Measurements from ENCODE around the gene MLF2. TPM values are rescaled to one million over a fixed set of nuclear protein-coding genes. Genes with fewer than 3 reads are reported as not detected.
A peak's percentile ranks its signal among the peaks of the same experiment; 100 is the strongest.

MLF2 gene
- total and polyA plus RNA-seq, 2 of the 13 experiments (the other 11 are each of a cell fraction or from before 2014, with no cell fraction given), result 88.1 to 167 TPM

GRCh38 chr12:6772331-6772695 lies 19.4 kb upstream of the MLF2 start, which contains the start of gene LAG3:
LAG3 (plus strand) TSS chr12:6772520; CDS start chr12:6772853, 333 bp downstream.
- Histone ChIP-seq H4K20me1 (ENCODE audit: insufficient read depth, low read length) (0 out of 2 replicates have a peak, but pooled peaks cover 6% of the 10 kb centered on the region), H3K4me3 (replicated peaks in 1 of 3; ENCODE audit: insufficient read depth in 1 of 3, low read depth in 2 of 3, low read length in 3 of 3) (no peak within 1 kb of the TSS), H3K4me1 (ENCODE audit: insufficient read depth, low read length) (peaks cover 82% of the 10 kb centered on the region), H2AFZ (ENCODE audit: low read length) (no peak within 1 kb of the TSS), H3K9ac (ENCODE audit: insufficient read depth, low read depth, low read length) (no peak within 1 kb of the TSS), H3K79me2 (ENCODE audit: insufficient read depth, low read length) (peaks cover 15% of the 10 kb centered on the region), H3K4me2 (ENCODE audit: low read depth, low read length) (no peak within 1 kb of the TSS), H3K27me3 (ENCODE audit: control insufficient read depth in 1 of 2, insufficient read depth in 2 of 2, low read length in 2 of 2) (no peaks in the 10 kb centered on the region), H3K36me3 (replicated peaks in 1 of 2; ENCODE audit: control insufficient read depth in 1 of 2, insufficient read depth in 2 of 2, low read length in 2 of 2) (peaks cover 0 to 11% of the 10 kb centered on the region in 2 experiments; a peak in 1 of 5 replicates), H3K9me3 (ENCODE audit: low read length) (no peaks in the 10 kb centered on the region), H3K27ac (ENCODE audit: extremely low read length, insufficient read depth, low read length) (no peak within 1 kb of the TSS)
- FAIRE-seq, result no peak
- no peak for DNase-seq (ENCODE audit: low spot score)
- ChIA-PET POLR2A (interaction anchor here (8.3 kb wide), 1 partner anchor 19 kb away, joined by 162 read pairs; the partner anchor contains the start of gene MLF2), CTCF (ENCODE audit: low intra/inter-chr PET ratio, low total read pairs) (no interaction called here)
- ATAC-seq, result no peak
- intact Hi-C loops (cut with micrococcal nuclease; ENCODE audit: unreplicated experiment), result no loop called here
- in situ Hi-C loops (cut with HindIII; ENCODE audit: extremely low pct_ligation_motif_present, low pct_unique_long_range_greater_than_20kb), result no loop called here
- BruUV-seq (replicated peaks), result no TSS peak
- 75% methylated on average over 13 of the region's 15 CpGs for WGBS (ENCODE audit: low lambda C conversion rate)
- no peak for TF ChIP-seq PRDM15 (CRISPR knock-in tag; IDR thresholded peaks at IDR 0.05)
- TF ChIP-seq HNRNPK (IDR thresholded peaks at IDR 0.05; ENCODE audit: low read depth, low read length, poor library complexity, severe bottlenecking), result peak; percentile 55
- TF ChIP-seq MED13 (CRISPR knock-in tag; IDR thresholded peaks at IDR 0.05), result no peak
- TF ChIP-seq ARID2 (CRISPR knock-in tag; IDR thresholded peaks at IDR 0.05; ENCODE audit: borderline replicate concordance), result no peak
- no peak for TF ChIP-seq MYPOP (CRISPR knock-in tag; IDR thresholded peaks at IDR 0.05)
- 0 out of 2 replicates have a peak, but pooled peaks have one; percentile 7 for TF ChIP-seq MAX (IDR thresholded peaks at IDR 0.05)
- no peak for TF ChIP-seq MAFG (CRISPR knock-in tag; IDR thresholded peaks at IDR 0.05)
- no peak for TF ChIP-seq ZNF30 (CRISPR knock-in tag; IDR thresholded peaks at IDR 0.05)
- TF ChIP-seq TBX3 (IDR thresholded peaks at IDR 0.05; ENCODE audit: borderline replicate concordance), result no peak
- TF ChIP-seq PCBP1 (IDR thresholded peaks at IDR 0.05; ENCODE audit: borderline replicate concordance, low read depth, low read length), result peak; percentile 73; the same call in 1 of the 2 replicates
- no peak for TF ChIP-seq ZFP36 (IDR thresholded peaks at IDR 0.05; ENCODE audit: borderline replicate concordance, low read depth, low read length, partially characterized antibody)
- TF ChIP-seq RBFOX2 (IDR thresholded peaks at IDR 0.05; ENCODE audit: low read depth, low read length), result peak; percentile 39; the same call in 1 of the 2 replicates
